GM06990 (cell line): Measurements from ENCODE around the gene GRIK4.

Experiments
- DNase-seq: peaks from one replicate; pipeline ENCODE4 v3.0.0-alpha.2; 2011; ENCODE audit not compliant: insufficient read length; ENCODE audit errors: extremely low read depth
- H3K27me3 ChIP-seq: replicated peaks from 2 replicates; pipeline ENCODE4 v1.6.0; 2011; ENCODE audit warnings: low read length; ENCODE audit not compliant: control insufficient read depth, insufficient read depth
- H3K36me3 ChIP-seq: 2 replicates; pipeline ENCODE4 v1.5.1; 2011; ENCODE audit warnings: low read length; ENCODE audit not compliant: control insufficient read depth, insufficient read depth
- H3K4me3 ChIP-seq: replicated peaks from 2 replicates; pipeline ENCODE4 v1.5.1; 2011; ENCODE audit warnings: low read depth, mild to moderate bottlenecking, control low read depth, low read length
- CTCF ChIP-seq: IDR thresholded peaks from 2 replicates; pipeline ENCODE4 v1.5.1; 2011; ENCODE audit warnings: low read length, control low read depth, mild to moderate bottlenecking, inconsistent platforms; ENCODE audit not compliant: insufficient read depth, poor library complexity, severe bottlenecking

Gene GRIK4

GRCh38 chr11:120524536-120525085 lies 13.1 kb downstream of the GRIK4 start:
- no peak for DNase-seq
- no peak for TF ChIP-seq CTCF
- H3K36me3 ChIP-seq: no peaks in the 10 kb centered on the region
- H3K4me3 ChIP-seq: no peak overlapping the region
- H3K27me3 ChIP-seq: peaks cover 2% of the 10 kb centered on the region

GRCh38 chr11:120525261-120526171 lies 14.0 kb downstream of the GRIK4 start:
- H3K4me3 ChIP-seq: no peak overlapping the region
- DNase-seq: no peak
- TF ChIP-seq CTCF: no peak
- peaks cover 2% of the 10 kb centered on the region for H3K27me3 ChIP-seq
- H3K36me3 ChIP-seq: no peaks in the 10 kb centered on the region

GRCh38 chr11:120526241-120526640 lies 14.7 kb downstream of the GRIK4 start:
- H3K36me3 ChIP-seq: no peaks in the 10 kb centered on the region

GRCh38 chr11:120527111-120527761 lies 15.7 kb downstream of the GRIK4 start:
- H3K27me3 ChIP-seq: peaks cover 2% of the 10 kb centered on the region
- no peak overlapping the region for H3K4me3 ChIP-seq
- DNase-seq: no peak
- no peaks in the 10 kb centered on the region for H3K36me3 ChIP-seq
- TF ChIP-seq CTCF: no peak

More at GRCh38 chr11:120526241-120526640, 14.7 kb downstream of the GRIK4 start:
- DNase-seq: no peak
- Histone ChIP-seq H3K4me3 (no peak overlapping the region), H3K27me3 (peaks cover 2% of the 10 kb centered on the region)
- TF ChIP-seq CTCF: no peak

GRCh38 chr11:120528749-120529148 lies 17.2 kb downstream of the GRIK4 start:
- no peak for TF ChIP-seq CTCF
- Histone ChIP-seq H3K4me3 (no peak overlapping the region), H3K36me3 (no peaks in the 10 kb centered on the region), H3K27me3 (peaks cover 2% of the 10 kb centered on the region)
- no peak for DNase-seq
